Breast epithelium (tissue), 4 donors: ENCODE results near the gene DRAP1. TPM values are rescaled to one million over a fixed set of nuclear protein-coding genes. Genes with fewer than 3 reads are reported as not detected.

ENCODE experiments used
- DNase-seq, 2 donors: peaks; one replicate each; pipeline ENCODE4 v3.0.0-alpha.2; 2019; ENCODE audit warnings: low spot score in 2 of 2
- H3K27ac ChIP-seq, 2 donors: fragments of 200-600 bp; sonication (generic) in 1 of 2; one replicate each; pipeline ENCODE4 v1.5.1; 2016 to 2019; ENCODE audit warnings: mild to moderate bottlenecking in 1 of 2
- H3K27me3 ChIP-seq, 2 donors: fragments of 200-600 bp; sonication (generic) in 1 of 2; one replicate each; pipeline versions ENCODE4 v1.5.1 to v1.6.0; 2017 to 2019; ENCODE audit warnings: control low read depth in 1 of 2, mild to moderate bottlenecking in 1 of 2
- H3K36me3 ChIP-seq: fragments of 200-600 bp; one replicate; pipeline ENCODE4 v1.5.1; 2019
- H3K4me1 ChIP-seq, 2 donors: fragments of 200-600 bp; sonication (generic); one replicate each; pipeline ENCODE4 v1.5.1; 2016 to 2019; ENCODE audit warnings: control low read depth in 1 of 2
- H3K4me3 ChIP-seq, 3 donors: fragments of 200-600 bp; sonication (generic); 1 replicate in 2 of 3; 2 replicates in 1 of 3; pipeline ENCODE4 v1.5.1; 2016 to 2019; ENCODE audit warnings: mild to moderate bottlenecking in 3 of 3, moderate library complexity in 2 of 3
- H3K9me3 ChIP-seq, 2 donors: fragments of 200-600 bp; sonication (generic) in 1 of 2; one replicate each; pipeline ENCODE4 v1.5.1; 2016 to 2019; ENCODE audit warnings: control low read depth in 1 of 2
- POLR2A ChIP-seq: fragments of 450-650 bp; IDR thresholded peaks from one replicate; pipeline ENCODE4 v1.6.1; 2016; ENCODE audit warnings: antibody characterized with exemption, mild to moderate bottlenecking, moderate library complexity
- POLR2AphosphoS5 ChIP-seq, 3 donors: sonication (generic); formaldehyde crosslinking; IDR thresholded peaks; one replicate each; pipeline ENCODE4 v1.6.1; 2017; ENCODE audit warnings: antibody characterized with exemption in 3 of 3
- intact Hi-C: fragments of 100-400 bp; cut with DNase I; formaldehyde crosslinking; loops from one replicate; pipeline ENCODE4 v1.15.1; 2023; ENCODE audit warnings: low total_unique reads
- total RNA-seq, 3 donors: library from RNA; depleted of rRNA; stranded (reverse); fragments of >200 nt; gene quantifications; one replicate each; pipeline ENCODE4 v1.1.0, GENCODE V29; 2016
- TF ChIP-seq, protein P1 (sequence below), 3 donors: fragments of 450-650 bp; IDR thresholded peaks; one replicate each; pipeline ENCODE4 v1.5.1; 2016 to 2017; ENCODE audit warnings: antibody characterized with exemption in 3 of 3, mild to moderate bottlenecking in 3 of 3, moderate library complexity in 3 of 3

DRAP1 gene
- total RNA-seq, 3 donors from 2014 or later = 50.1 to 64.5 (median 51.5) TPM

DNA sequence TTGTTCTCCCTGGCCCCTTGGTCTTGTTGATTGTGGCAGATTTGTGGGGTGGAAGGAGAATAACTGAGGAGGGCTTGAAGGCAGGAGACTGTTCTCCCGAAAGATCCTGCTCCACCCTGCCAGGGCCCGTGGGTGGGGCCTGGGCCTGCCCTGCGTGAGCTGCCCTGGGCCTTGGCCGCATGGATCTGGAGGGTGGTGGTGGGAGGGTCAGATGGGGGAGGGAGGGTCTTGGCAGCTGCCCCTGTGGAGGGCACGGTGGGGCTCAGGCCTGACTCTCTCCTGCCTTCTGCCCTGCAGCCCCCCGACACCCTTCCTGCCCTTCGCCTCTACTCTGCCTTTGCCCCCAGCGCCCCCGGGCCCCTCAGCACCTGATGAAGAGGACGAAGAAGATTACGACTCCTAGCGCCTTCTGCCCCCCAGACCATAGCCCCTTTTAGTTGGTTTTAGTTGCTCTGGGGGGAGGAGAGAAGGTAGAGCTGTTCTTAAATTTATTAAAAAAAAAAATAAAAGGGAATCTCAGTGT lies 1.9 kb downstream of the DRAP1 start:
- H3K27ac ChIP-seq = peak overlapping the region in 1 of 2 donors; percentile 99

DNA sequence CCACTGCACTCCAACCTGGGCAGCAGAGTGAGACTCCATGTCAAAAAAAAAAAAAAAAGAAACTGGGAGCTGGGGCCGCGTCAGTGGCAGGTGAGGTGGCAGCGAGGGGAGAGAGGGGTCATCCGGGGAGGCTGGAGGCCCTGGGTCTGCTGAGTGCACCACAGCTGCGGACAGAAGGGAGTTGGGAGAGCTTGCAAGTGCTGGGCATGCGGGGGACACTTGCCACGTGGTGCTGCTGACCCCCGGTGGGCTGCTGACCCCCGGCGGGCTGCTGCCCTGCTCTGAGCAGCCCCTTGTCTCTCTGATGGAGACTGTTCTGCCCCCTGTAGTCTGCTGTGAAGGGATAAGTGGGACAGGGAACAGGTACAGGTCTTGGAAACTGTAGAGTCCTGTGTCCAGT lies 2.6 kb downstream of the DRAP1 start:
- intact Hi-C loops = no loop called here
- Histone ChIP-seq H3K4me3 (no peak overlapping the region), H3K4me1 (peaks cover 0 to 19% of the 10 kb centered on the region in 2 donors), H3K9me3 (no peaks in the 10 kb centered on the region), H3K36me3 (no peaks in the 10 kb centered on the region), H3K27me3 (no peaks in the 10 kb centered on the region), H3K27ac (no peak overlapping the region)
- TF ChIP-seq, protein P1, sequence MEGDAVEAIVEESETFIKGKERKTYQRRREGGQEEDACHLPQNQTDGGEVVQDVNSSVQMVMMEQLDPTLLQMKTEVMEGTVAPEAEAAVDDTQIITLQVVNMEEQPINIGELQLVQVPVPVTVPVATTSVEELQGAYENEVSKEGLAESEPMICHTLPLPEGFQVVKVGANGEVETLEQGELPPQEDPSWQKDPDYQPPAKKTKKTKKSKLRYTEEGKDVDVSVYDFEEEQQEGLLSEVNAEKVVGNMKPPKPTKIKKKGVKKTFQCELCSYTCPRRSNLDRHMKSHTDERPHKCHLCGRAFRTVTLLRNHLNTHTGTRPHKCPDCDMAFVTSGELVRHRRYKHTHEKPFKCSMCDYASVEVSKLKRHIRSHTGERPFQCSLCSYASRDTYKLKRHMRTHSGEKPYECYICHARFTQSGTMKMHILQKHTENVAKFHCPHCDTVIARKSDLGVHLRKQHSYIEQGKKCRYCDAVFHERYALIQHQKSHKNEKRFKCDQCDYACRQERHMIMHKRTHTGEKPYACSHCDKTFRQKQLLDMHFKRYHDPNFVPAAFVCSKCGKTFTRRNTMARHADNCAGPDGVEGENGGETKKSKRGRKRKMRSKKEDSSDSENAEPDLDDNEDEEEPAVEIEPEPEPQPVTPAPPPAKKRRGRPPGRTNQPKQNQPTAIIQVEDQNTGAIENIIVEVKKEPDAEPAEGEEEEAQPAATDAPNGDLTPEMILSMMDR (IDR thresholded peaks at IDR 0.05) = no peak
- TF ChIP-seq POLR2AphosphoS5 (IDR thresholded peaks at IDR 0.05) (no peak), POLR2A (no peak)
- DNase-seq = no peak

More for the DNA sequence above, 1.9 kb downstream of the DRAP1 start:
- H3K4me3 ChIP-seq = peak overlapping the region in 2 of 3 donors; percentile 95 to 98
- H3K4me1 ChIP-seq = peaks cover 7 to 26% of the 10 kb centered on the region in 2 donors
- no peak for DNase-seq
- no peaks in the 10 kb centered on the region for H3K9me3 ChIP-seq
- intact Hi-C loops = no loop called here
- TF ChIP-seq, protein P1 (IDR thresholded peaks at IDR 0.05) = no peak
- TF ChIP-seq POLR2AphosphoS5 (IDR thresholded peaks at IDR 0.05) (no peak), POLR2A (no peak)
- no peaks in the 10 kb centered on the region for H3K36me3 ChIP-seq
- no peaks in the 10 kb centered on the region for H3K27me3 ChIP-seq

DNA sequence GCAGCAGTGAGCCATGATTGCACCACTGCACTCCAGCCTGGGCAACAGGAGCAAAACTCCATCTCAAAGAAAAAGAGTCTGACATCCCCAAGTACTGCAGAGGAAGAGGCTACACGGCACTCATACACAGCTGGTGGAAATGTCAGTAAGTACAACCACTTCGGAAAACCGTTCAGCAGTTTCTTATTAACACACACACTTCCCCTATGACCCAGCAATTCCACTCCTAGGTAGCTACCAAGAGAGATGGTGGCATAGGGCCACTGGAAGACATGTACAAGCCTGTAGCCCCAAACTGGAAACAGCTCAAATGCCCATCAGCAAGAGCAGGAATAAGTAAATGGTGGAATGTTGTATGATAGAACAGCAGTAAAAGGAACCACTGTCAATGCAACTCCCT lies 3.3 kb downstream of the DRAP1 start:
- Histone ChIP-seq H3K27ac (no peak overlapping the region), H3K9me3 (no peaks in the 10 kb centered on the region), H3K36me3 (no peaks in the 10 kb centered on the region), H3K27me3 (no peaks in the 10 kb centered on the region), H3K4me3 (no peak overlapping the region), H3K4me1 (peaks cover 0 to 14% of the 10 kb centered on the region in 2 donors)
- no peak for DNase-seq
- TF ChIP-seq POLR2AphosphoS5 (IDR thresholded peaks at IDR 0.05) (no peak), POLR2A (no peak)
- TF ChIP-seq, protein P1 (IDR thresholded peaks at IDR 0.05) = no peak
- intact Hi-C loops = no loop called here

- intact Hi-C loops = no loop called here
- H3K36me3 ChIP-seq = no peaks in the 10 kb centered on the region
- TF ChIP-seq POLR2AphosphoS5 (IDR thresholded peaks at IDR 0.05) = no peak
- no peak for TF ChIP-seq POLR2A
- TF ChIP-seq, protein P1 (IDR thresholded peaks at IDR 0.05) = no peak
- H3K9me3 ChIP-seq = no peaks in the 10 kb centered on the region
- no peak for DNase-seq
- no peak overlapping the region for H3K4me3 ChIP-seq
- H3K27ac ChIP-seq = no peak overlapping the region
- H3K4me1 ChIP-seq = peaks cover 0 to 7% of the 10 kb centered on the region in 2 donors
- H3K27me3 ChIP-seq = no peaks in the 10 kb centered on the region
Observed at GRCh38 chr11:65925397-65925796, 6.2 kb downstream of the DRAP1 start.

DNA sequence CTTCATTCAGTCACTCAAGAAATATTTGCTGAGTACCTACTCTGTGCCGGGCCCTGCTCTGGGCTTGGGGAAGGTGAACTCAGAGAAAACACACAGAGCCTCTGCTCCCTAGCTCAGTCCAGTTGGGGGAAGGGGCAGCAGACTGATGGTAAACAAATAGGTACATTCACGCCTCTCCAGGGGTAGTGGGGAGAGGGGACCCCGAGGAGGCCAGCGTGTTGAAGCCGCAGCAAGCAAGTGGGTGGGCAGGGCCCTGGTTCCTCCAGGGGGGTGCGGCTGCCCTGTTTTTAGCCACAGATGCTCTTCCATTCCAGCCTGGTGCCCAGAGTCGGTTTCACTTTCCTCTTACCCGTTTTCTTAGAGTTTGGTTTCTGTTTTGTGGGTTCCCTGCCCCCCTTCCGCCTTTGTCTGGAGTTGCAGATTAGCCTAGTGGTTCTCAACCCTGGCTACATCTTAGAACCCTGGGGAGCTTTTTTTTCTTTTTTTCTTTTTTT lies 8.7 kb downstream of the DRAP1 start:
- Histone ChIP-seq H3K27ac (no peak overlapping the region), H3K36me3 (no peaks in the 10 kb centered on the region), H3K4me1 (no peaks in the 10 kb centered on the region), H3K27me3 (no peaks in the 10 kb centered on the region), H3K9me3 (no peaks in the 10 kb centered on the region), H3K4me3 (peak overlapping the region in 1 of 3 donors; percentile 33)
- no peak for TF ChIP-seq POLR2AphosphoS5 (IDR thresholded peaks at IDR 0.05)
- TF ChIP-seq, protein P1 (IDR thresholded peaks at IDR 0.05) = no peak
- no peak for TF ChIP-seq POLR2A
- intact Hi-C loops = no loop called here
- no peak for DNase-seq
